CD4-positive, CD25-positive, alpha-beta regulatory T cell (primary cell): ENCODE measurements around the gene DNAJA3. TPM values are rescaled to one million over a fixed set of nuclear protein-coding genes. Genes with fewer than 3 reads are reported as not detected.

Experiments
- ATAC-seq, 2 donors: fragments of 150-1000 bp; cut with Tn5 transposase; one replicate each; pipeline ENCODE4 v1.10.0; 2021; ENCODE audit warnings: low read depth in 2 of 2, moderate number of reproducible peaks in 2 of 2, moderate library complexity in 1 of 2
- DNase-seq, 3 donors: peaks; one replicate each; pipeline versions ENCODE4 v3.0.0 to v3.0.0-alpha.2; 2012 to 2022; ENCODE audit warnings: mixed read lengths in 1 of 3
- H3K27ac ChIP-seq: one replicate; pipeline ENCODE4 v1.7.0; 2013; ENCODE audit warnings: mild to moderate bottlenecking, low read length; ENCODE audit not compliant: insufficient read depth, poor library complexity, severe bottlenecking
- H3K27me3 ChIP-seq: one replicate; pipeline ENCODE4 v1.7.0; 2013; ENCODE audit warnings: low read length; ENCODE audit not compliant: control insufficient read depth, insufficient read depth
- H3K36me3 ChIP-seq: one replicate; pipeline ENCODE4 v1.7.0; 2013; ENCODE audit warnings: mild to moderate bottlenecking, low read length, moderate library complexity; ENCODE audit not compliant: control insufficient read depth, insufficient read depth
- H3K4me1 ChIP-seq: 2 replicates; pipeline ENCODE4 v1.7.0; 2013; ENCODE audit warnings: mild to moderate bottlenecking, low read length; ENCODE audit not compliant: insufficient read depth, control insufficient read depth, poor library complexity, severe bottlenecking
- H3K4me3 ChIP-seq: one replicate; pipeline ENCODE4 v1.7.0; 2013; ENCODE audit warnings: low read depth, mild to moderate bottlenecking, low read length, moderate library complexity
- H3K9me3 ChIP-seq, 2 experiments: 1 replicate in 1 of 2; 2 replicates in 1 of 2; pipeline ENCODE4 v1.7.0; 2013; ENCODE audit warnings: low read length in 2 of 2, mild to moderate bottlenecking in 1 of 2, moderate library complexity in 1 of 2; ENCODE audit not compliant: control insufficient read depth in 2 of 2
- H3K27ac Mint-ChIP-seq, 3 donors: one replicate each; pipeline ENCODE4 v1.8.0; 2020 to 2022; ENCODE audit warnings: mild to moderate bottlenecking in 3 of 3, mixed read lengths in 3 of 3, moderate library complexity in 2 of 3
- H3K27me3 Mint-ChIP-seq: one replicate; pipeline ENCODE4 v1.8.0; 2022; ENCODE audit warnings: mild to moderate bottlenecking, mixed read lengths
- H3K36me3 Mint-ChIP-seq: one replicate; pipeline ENCODE4 v1.8.0; 2020; ENCODE audit warnings: mixed read lengths
- H3K4me1 Mint-ChIP-seq, 4 donors: one replicate each; pipeline ENCODE4 v1.8.0; 2020 to 2022; ENCODE audit warnings: mixed read lengths in 4 of 4, mild to moderate bottlenecking in 1 of 4
- H3K4me3 Mint-ChIP-seq, 4 donors: one replicate each; pipeline ENCODE4 v1.8.0; 2020 to 2022; ENCODE audit warnings: mild to moderate bottlenecking in 4 of 4, mixed read lengths in 4 of 4, moderate library complexity in 3 of 4
- H3K9me3 Mint-ChIP-seq, 7 donors: one replicate each; pipeline ENCODE4 v1.8.0; 2020 to 2022; ENCODE audit warnings: mixed read lengths in 7 of 7, mild to moderate bottlenecking in 3 of 7, moderate library complexity in 2 of 7
- polyA plus RNA-seq, 4 donors: library from polyadenylated mRNA; unstranded; fragments of 300-500 nt; fragmentation: Illumina TruSeq; gene quantifications; one replicate each; pipeline ENCODE4 v1.2.3, GENCODE V29; 2021
- total RNA-seq: library from RNA; stranded (reverse); gene quantifications from one replicate; pipeline ENCODE4 v1.2.3, GENCODE V29; 2022

Gene DNAJA3
- total and polyA plus RNA-seq, 5 donors from 2014 or later = 27.0 to 49.7 (median 38.1) TPM

- peaks cover under 1% of the 10 kb centered on the region for H3K36me3 Mint-ChIP-seq
- Histone ChIP-seq H3K9me3 (no peaks in the 10 kb centered on the region), H3K27me3 (no peaks in the 10 kb centered on the region), H3K4me1 (peaks cover 19% of the 10 kb centered on the region), H3K36me3 (no peaks in the 10 kb centered on the region), H3K27ac (no peak overlapping the region), H3K4me3 (no peak overlapping the region)
- DNase-seq = no peak
- H3K27me3 Mint-ChIP-seq = peaks cover 7% of the 10 kb centered on the region
- H3K27ac Mint-ChIP-seq = no peak overlapping the region
- peaks cover 0 to 16% (median 6%) of the 10 kb centered on the region in 4 donors for H3K4me1 Mint-ChIP-seq
- ATAC-seq = no peak
- peak overlapping the region in 2 of 4 donors; percentile 34 to 66 for H3K4me3 Mint-ChIP-seq
- H3K9me3 Mint-ChIP-seq = no peaks in the 10 kb centered on the region
Measured at GRCh38 chr16:4420505-4421105, 5.1 kb upstream of the DNAJA3 start.

GRCh38 chr16:4426021-4426684 is 485 bp downstream of the DNAJA3 start:
- Histone ChIP-seq H3K36me3 (peaks cover 7% of the 10 kb centered on the region), H3K27ac (peak overlapping the region; percentile 98), H3K4me3 (peak overlapping the region; percentile 83), H3K9me3 (no peaks in the 10 kb centered on the region), H3K27me3 (no peaks in the 10 kb centered on the region), H3K4me1 (peaks cover 21% of the 10 kb centered on the region)
- ATAC-seq = peak; percentile 35 to 37
- peaks cover 0 to 36% (median 16%) of the 10 kb centered on the region in 4 donors for H3K4me1 Mint-ChIP-seq
- H3K27me3 Mint-ChIP-seq = no peaks in the 10 kb centered on the region
- H3K9me3 Mint-ChIP-seq = no peaks in the 10 kb centered on the region
- H3K36me3 Mint-ChIP-seq = peaks cover 7% of the 10 kb centered on the region
- DNase-seq = no peak
- peak overlapping the region; percentile 86 to 99 (median 97) for H3K4me3 Mint-ChIP-seq
- peak overlapping the region; percentile 97 to 100 (median 99) for H3K27ac Mint-ChIP-seq

GRCh38 chr16:4426722-4427372 is 1.2 kb downstream of the DNAJA3 start:
- ATAC-seq = no peak
- Histone ChIP-seq H3K4me1 (peaks cover 21% of the 10 kb centered on the region), H3K9me3 (no peaks in the 10 kb centered on the region), H3K4me3 (peak overlapping the region; percentile 83), H3K36me3 (peaks cover 11% of the 10 kb centered on the region), H3K27me3 (no peaks in the 10 kb centered on the region), H3K27ac (peak overlapping the region; percentile 98)
- Mint-ChIP-seq H3K27ac (peak overlapping the region; percentile 66 to 100 (median 99)), H3K27me3 (no peaks in the 10 kb centered on the region), H3K36me3 (peaks cover 7% of the 10 kb centered on the region), H3K4me3 (peak overlapping the region; percentile 86 to 99 (median 97)), H3K9me3 (no peaks in the 10 kb centered on the region), H3K4me1 (peaks cover 0 to 38% (median 16%) of the 10 kb centered on the region in 4 donors)
- DNase-seq = no peak

GRCh38 chr16:4428500-4428899 is 2.8 kb downstream of the DNAJA3 start:
- Mint-ChIP-seq H3K27ac (peak overlapping the region in 1 of 3 donors; percentile 7), H3K4me1 (peaks cover 0 to 41% (median 17%) of the 10 kb centered on the region in 4 donors)
- H3K36me3 ChIP-seq = peaks cover 12% of the 10 kb centered on the region

GRCh38 chr16:4431023-4431422 is 5.4 kb downstream of the DNAJA3 start:
- no peaks in the 10 kb centered on the region for H3K9me3 ChIP-seq
- H3K27me3 Mint-ChIP-seq = no peaks in the 10 kb centered on the region
- H3K9me3 Mint-ChIP-seq = no peaks in the 10 kb centered on the region
- peak overlapping the region in 1 of 4 donors; percentile 52 for H3K4me3 Mint-ChIP-seq
- peaks cover 14% of the 10 kb centered on the region for H3K4me1 ChIP-seq
- ATAC-seq (no peak), DNase-seq (no peak)
- peak overlapping the region in 1 of 3 donors; percentile 15 for H3K27ac Mint-ChIP-seq
- H3K27me3 ChIP-seq = no peaks in the 10 kb centered on the region
- H3K27ac ChIP-seq = no peak overlapping the region
- peaks cover 29% of the 10 kb centered on the region for H3K36me3 ChIP-seq
- H3K4me3 ChIP-seq = no peak overlapping the region
- H3K4me1 Mint-ChIP-seq = peaks cover 0 to 36% (median 18%) of the 10 kb centered on the region in 4 donors
- peaks cover 24% of the 10 kb centered on the region for H3K36me3 Mint-ChIP-seq

More at GRCh38 chr16:4428500-4428899, 2.8 kb downstream of the DNAJA3 start:
- no peak for ATAC-seq
- H3K4me3 ChIP-seq = no peak overlapping the region
- Mint-ChIP-seq H3K27me3 (no peaks in the 10 kb centered on the region), H3K36me3 (peaks cover 12% of the 10 kb centered on the region), H3K4me3 (peak overlapping the region in 1 of 4 donors; percentile 60), H3K9me3 (no peaks in the 10 kb centered on the region)
- no peak overlapping the region for H3K27ac ChIP-seq
- no peaks in the 10 kb centered on the region for H3K9me3 ChIP-seq
- DNase-seq = no peak
- H3K4me1 ChIP-seq = peaks cover 21% of the 10 kb centered on the region
- no peaks in the 10 kb centered on the region for H3K27me3 ChIP-seq

GRCh38 chr16:4433228-4433627 is 7.6 kb downstream of the DNAJA3 start:
- DNase-seq (no peak), ATAC-seq (no peak)
- no peak overlapping the region for H3K27ac ChIP-seq
- no peaks in the 10 kb centered on the region for H3K4me1 ChIP-seq
- H3K4me3 ChIP-seq = no peak overlapping the region
- H3K9me3 ChIP-seq = no peaks in the 10 kb centered on the region
- Mint-ChIP-seq H3K4me3 (no peak overlapping the region), H3K4me1 (peaks cover 0 to 21% (median 8%) of the 10 kb centered on the region in 4 donors), H3K9me3 (no peaks in the 10 kb centered on the region), H3K27ac (peak overlapping the region in 2 of 3 donors; percentile 44 to 71), H3K27me3 (no peaks in the 10 kb centered on the region), H3K36me3 (peaks cover 31% of the 10 kb centered on the region)
- H3K36me3 ChIP-seq = peaks cover 47% of the 10 kb centered on the region
- H3K27me3 ChIP-seq = no peaks in the 10 kb centered on the region

GRCh38 chr16:4433914-4434787 is 8.5 kb downstream of the DNAJA3 start:
- Histone ChIP-seq H3K36me3 (peaks cover 49% of the 10 kb centered on the region), H3K27me3 (no peaks in the 10 kb centered on the region), H3K4me3 (no peak overlapping the region), H3K4me1 (no peaks in the 10 kb centered on the region), H3K9me3 (no peaks in the 10 kb centered on the region), H3K27ac (no peak overlapping the region)
- Mint-ChIP-seq H3K4me1 (peaks cover 0 to 16% (median 4%) of the 10 kb centered on the region in 4 donors), H3K36me3 (peaks cover 27% of the 10 kb centered on the region), H3K9me3 (no peaks in the 10 kb centered on the region), H3K27ac (peak overlapping the region; percentile 44 to 81 (median 61)), H3K27me3 (no peaks in the 10 kb centered on the region), H3K4me3 (peak overlapping the region in 1 of 4 donors; percentile 54)
- DNase-seq = no peak
- no peak for ATAC-seq
